Measurements from ENCODE around the gene SOWAHA.

- no peak for TF ChIP-seq CTCF (IDR thresholded peaks at IDR 0.05; ENCODE audit: poor library complexity, severe bottlenecking)
- no peak for TF ChIP-seq EP300 (conservative IDR thresholded peaks at IDR 0.05; ENCODE audit: poor library complexity, severe bottlenecking)
- TF ChIP-seq EZH2 (IDR thresholded peaks at IDR 0.05; ENCODE audit: borderline replicate concordance, insufficient read depth, low read length, poor library complexity, severe bottlenecking) = no peak
- TF ChIP-seq RAD21 (conservative IDR thresholded peaks at IDR 0.05) = no peak
- no peak for TF ChIP-seq TAF1 (IDR thresholded peaks at IDR 0.05; ENCODE audit: low read depth)
These were observed 40.2 kb downstream of the SOWAHA start for GRCh38 chr5:132853323-132853722.

Measured in neural cell (in vitro differentiated cells).